SK-N-SH (cell line): ENCODE results near the gene MYO1D. TPM values are rescaled to one million over a fixed set of nuclear protein-coding genes. Genes with fewer than 3 reads are reported as not detected.
A peak's percentile ranks its signal among the peaks of the same experiment; 100 is the strongest.

Experiments
- CTCF ChIA-PET: fragments of 300-600, 350-600 bp; formaldehyde crosslinking; extraction: SDS; loops from one replicate; lab custom pipeline; 2021; lab: Yijun Ruan, JAX
- POLR2A ChIA-PET: fragments of 350-600 bp; sonication (Branson Sonifier 250); formaldehyde crosslinking; extraction: SDS; loops from one replicate; lab custom pipeline; 2020; ENCODE audit warnings: antibody characterized with exemption, inconsistent platforms; lab: Yijun Ruan, JAX
- DNase-seq: peaks from one replicate; pipeline ENCODE4 v3.0.0; 2012
- H2AFZ ChIP-seq: fragments of 200-600 bp; sonication (generic); 2 replicates; pipeline ENCODE4 v1.8.1; 2016; ENCODE audit warnings: antibody characterized with exemption, mild to moderate bottlenecking, low read depth
- H3F3A ChIP-seq: fragments of 200-600 bp; sonication (generic); replicated peaks from 2 replicates; pipeline ENCODE3; 2016; ENCODE audit warnings: antibody characterized with exemption, mild to moderate bottlenecking; ENCODE audit not compliant: insufficient read depth
- H3K27ac ChIP-seq, 2 experiments: fragments of 200-500 bp in 1 of 2; fragments of 200-600 bp in 1 of 2; sonication (Bioruptor generic) in 1 of 2; sonication (generic), shearing (Covaris generic) in 1 of 2; 2 replicates each; pipeline versions ENCODE4 v1.5.1 to v1.6.1; 2014 to 2016; ENCODE audit warnings: low read depth in 2 of 2, inconsistent platforms in 1 of 2, low read length in 1 of 2, mild to moderate bottlenecking in 1 of 2, mixed read lengths in 1 of 2
- H3K27me3 ChIP-seq: fragments of 200-600 bp; sonication (generic), shearing (Covaris generic); 2 replicates; pipeline ENCODE4 v1.6.1; 2016; ENCODE audit warnings: mixed run types; ENCODE audit not compliant: insufficient read depth
- H3K36me3 ChIP-seq, 2 experiments: fragments of 200-500 bp in 1 of 2; fragments of 200-600 bp in 1 of 2; sonication (Bioruptor generic) in 1 of 2; sonication (generic) in 1 of 2; replicated peaks in 1 of 2; 2 replicates each; pipeline versions ENCODE3 to v1.5.1; 2014 to 2016; ENCODE audit warnings: low read length in 1 of 2, mild to moderate bottlenecking in 1 of 2; ENCODE audit not compliant: insufficient read depth in 2 of 2, control insufficient read depth in 1 of 2
- H3K4me1 ChIP-seq, 2 experiments: fragments of 200-500 bp in 1 of 2; fragments of 200-600 bp in 1 of 2; sonication (Bioruptor generic) in 1 of 2; sonication (generic), shearing (Covaris generic) in 1 of 2; 2 replicates each; pipeline versions ENCODE4 v1.5.1 to v1.6.1; 2014 to 2016; ENCODE audit warnings: low read depth in 1 of 2, low read length in 1 of 2, mixed run types in 1 of 2; ENCODE audit not compliant: insufficient read depth in 2 of 2, control insufficient read depth in 1 of 2
- H3K4me2 ChIP-seq: fragments of 200-600 bp; sonication (generic), shearing (Covaris generic); 2 replicates; pipeline ENCODE4 v1.6.1; 2017; ENCODE audit warnings: mixed run types
- H3K4me3 ChIP-seq, 2 experiments: fragments of 200-500 bp in 1 of 2; fragments of 200-600 bp in 1 of 2; sonication (Bioruptor generic) in 1 of 2; sonication (generic), shearing (Covaris generic) in 1 of 2; 2 replicates each; pipeline versions ENCODE4 v1.5.1 to v1.8.1; 2014 to 2016; ENCODE audit warnings: low read depth in 2 of 2, inconsistent platforms in 1 of 2, low read length in 1 of 2, mild to moderate bottlenecking in 1 of 2, mixed read lengths in 1 of 2, moderate library complexity in 1 of 2
- H3K79me2 ChIP-seq: fragments of 200-600 bp; sonication (generic); 2 replicates; pipeline ENCODE4 v1.8.1; 2017; ENCODE audit warnings: mild to moderate bottlenecking; ENCODE audit not compliant: insufficient read depth
- H3K9ac ChIP-seq: fragments of 200-600 bp; sonication (generic); 2 replicates; pipeline ENCODE4 v1.6.1; 2017; ENCODE audit warnings: mixed run types
- H3K9me2 ChIP-seq: fragments of 200-600 bp; sonication (generic); 2 replicates; pipeline ENCODE4 v1.6.1; 2017; ENCODE audit warnings: mixed run types
- H3K9me3 ChIP-seq: fragments of 200-600 bp; sonication (generic); 2 replicates; pipeline ENCODE4 v1.6.1; 2017; ENCODE audit warnings: mixed run types, mild to moderate bottlenecking, moderate library complexity
- H4K20me1 ChIP-seq: fragments of 200-600 bp; sonication (generic); 2 replicates; pipeline ENCODE4 v1.6.1; 2017; ENCODE audit warnings: mild to moderate bottlenecking, mixed run types; ENCODE audit not compliant: insufficient read depth
- ELF1 ChIP-seq: IDR thresholded peaks from 2 replicates; pipeline ENCODE4 v1.4.0; 2012
- EP300 ChIP-seq, 2 experiments: IDR thresholded peaks; 2 replicates each; pipeline versions ENCODE4 v1.4.0 to v1.6.1; 2012; ENCODE audit warnings: borderline replicate concordance in 1 of 2, low read depth in 1 of 2, low read length in 1 of 2
- FOSL2 ChIP-seq: IDR thresholded peaks from 2 replicates; pipeline ENCODE4 v1.4.0; 2012; ENCODE audit warnings: low read depth, mild to moderate bottlenecking, moderate library complexity, borderline replicate concordance
- FOXJ3 ChIP-seq: sonication (generic); formaldehyde crosslinking; IDR thresholded peaks from 2 replicates; pipeline ENCODE4 v1.5.1; 2020; ENCODE audit warnings: mild to moderate bottlenecking, missing genetic modification reagents
- GABPA ChIP-seq: IDR thresholded peaks from 2 replicates; pipeline ENCODE4 v1.4.0; 2012; ENCODE audit warnings: low read depth, mild to moderate bottlenecking
- JUND ChIP-seq: IDR thresholded peaks from 2 replicates; pipeline ENCODE4 v1.4.0; 2012
- NFIC ChIP-seq: IDR thresholded peaks from 2 replicates; pipeline ENCODE4 v1.4.0; 2012; ENCODE audit warnings: borderline replicate concordance
- POLR2AphosphoS5 ChIP-seq: IDR thresholded peaks from 2 replicates; pipeline ENCODE4 v1.6.1; 2012; ENCODE audit warnings: low read depth, low read length
- RAD21 ChIP-seq: IDR thresholded peaks from 2 replicates; pipeline ENCODE4 v1.6.1; 2012; ENCODE audit warnings: mild to moderate bottlenecking, low read length
- RFX5 ChIP-seq: IDR thresholded peaks from 2 replicates; pipeline ENCODE4 v1.6.1; 2012; ENCODE audit warnings: mild to moderate bottlenecking, improper control_type of control experiment, low read length
- RXRA ChIP-seq: IDR thresholded peaks from 2 replicates; pipeline ENCODE4 v1.4.0; 2012; ENCODE audit warnings: low read depth, mild to moderate bottlenecking, borderline replicate concordance
- SIN3A ChIP-seq: IDR thresholded peaks from 2 replicates; pipeline ENCODE4 v1.6.1; 2012; ENCODE audit warnings: low read depth, mild to moderate bottlenecking, low read length, moderate library complexity, borderline replicate concordance
- TCF12 ChIP-seq: IDR thresholded peaks from 2 replicates; pipeline ENCODE4 v1.4.0; 2012
- YY1 ChIP-seq: IDR thresholded peaks from 2 replicates; pipeline ENCODE4 v1.4.0; 2012; ENCODE audit warnings: low read depth, mild to moderate bottlenecking
- WGBS: methylation state at CpG from one replicate; pipeline ENCODE4 v1.1.6; 2017; ENCODE audit warnings: low lambda C conversion rate; 5-methylcytosine and 5-hydroxymethylcytosine counted together
- polyA plus RNA-seq, 3 experiments: library from polyadenylated mRNA; depleted of rRNA; stranded (reverse); fragments of >200 nt; gene quantifications; 2 replicates each; pipeline ENCODE4 v1.2.3, GENCODE V29; 2012
- TF ChIP-seq, protein P1 (sequence below): fragments of 200-600 bp; sonication (generic); IDR thresholded peaks from 2 replicates; pipeline ENCODE4 v1.6.1; 2017; ENCODE audit warnings: antibody characterized with exemption, mild to moderate bottlenecking, moderate library complexity
- TF ChIP-seq, protein P2 (sequence below): fragments of 150-350 bp; IDR thresholded peaks from 2 replicates; pipeline ENCODE4 v1.6.1; 2016; ENCODE audit warnings: mild to moderate bottlenecking, low read depth, low read length
- TF ChIP-seq, protein P3 (sequence below): IDR thresholded peaks from 2 replicates; pipeline ENCODE4; 2012

The MYO1D gene
- polyA plus RNA-seq, 1 of the 3 experiments (the other 2 are of a cell fraction), result 20.4 TPM

DNA sequence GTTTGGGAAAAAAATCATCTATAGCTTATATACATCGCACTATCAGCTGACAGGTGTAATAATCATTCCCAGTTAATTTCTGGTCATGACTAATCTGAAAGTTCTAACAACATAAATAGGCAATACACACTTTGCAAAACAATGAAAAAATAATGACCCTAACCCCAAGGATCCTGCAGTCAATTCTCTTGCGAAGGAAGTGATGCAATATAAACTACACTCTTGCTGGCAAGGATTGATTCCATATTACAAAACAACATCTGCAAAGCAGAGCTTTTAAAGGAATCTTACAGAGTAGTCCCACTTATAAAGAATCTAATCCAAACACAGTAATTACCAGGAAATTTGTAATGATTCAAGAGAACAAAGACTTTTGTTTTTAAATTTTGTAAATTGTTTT, 73.4 kb downstream of the MYO1D start:
- POLR2A ChIA-PET, result no interaction called here
- DNase-seq, result no peak
- H3K4me1 ChIP-seq, result peaks cover 0 to 44% of the 10 kb centered on the region in 2 experiments; a peak in 3 of 4 replicates
- 93% methylated on average over 2 of the region's 2 CpGs for WGBS
- no peak overlapping the region for H3K4me3 ChIP-seq
- TF ChIP-seq, protein P1, sequence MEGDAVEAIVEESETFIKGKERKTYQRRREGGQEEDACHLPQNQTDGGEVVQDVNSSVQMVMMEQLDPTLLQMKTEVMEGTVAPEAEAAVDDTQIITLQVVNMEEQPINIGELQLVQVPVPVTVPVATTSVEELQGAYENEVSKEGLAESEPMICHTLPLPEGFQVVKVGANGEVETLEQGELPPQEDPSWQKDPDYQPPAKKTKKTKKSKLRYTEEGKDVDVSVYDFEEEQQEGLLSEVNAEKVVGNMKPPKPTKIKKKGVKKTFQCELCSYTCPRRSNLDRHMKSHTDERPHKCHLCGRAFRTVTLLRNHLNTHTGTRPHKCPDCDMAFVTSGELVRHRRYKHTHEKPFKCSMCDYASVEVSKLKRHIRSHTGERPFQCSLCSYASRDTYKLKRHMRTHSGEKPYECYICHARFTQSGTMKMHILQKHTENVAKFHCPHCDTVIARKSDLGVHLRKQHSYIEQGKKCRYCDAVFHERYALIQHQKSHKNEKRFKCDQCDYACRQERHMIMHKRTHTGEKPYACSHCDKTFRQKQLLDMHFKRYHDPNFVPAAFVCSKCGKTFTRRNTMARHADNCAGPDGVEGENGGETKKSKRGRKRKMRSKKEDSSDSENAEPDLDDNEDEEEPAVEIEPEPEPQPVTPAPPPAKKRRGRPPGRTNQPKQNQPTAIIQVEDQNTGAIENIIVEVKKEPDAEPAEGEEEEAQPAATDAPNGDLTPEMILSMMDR, result no peak
- TF ChIP-seq GABPA (no peak), YY1 (no peak), RXRA (no peak), RFX5 (no peak)
- TF ChIP-seq, protein P2, sequence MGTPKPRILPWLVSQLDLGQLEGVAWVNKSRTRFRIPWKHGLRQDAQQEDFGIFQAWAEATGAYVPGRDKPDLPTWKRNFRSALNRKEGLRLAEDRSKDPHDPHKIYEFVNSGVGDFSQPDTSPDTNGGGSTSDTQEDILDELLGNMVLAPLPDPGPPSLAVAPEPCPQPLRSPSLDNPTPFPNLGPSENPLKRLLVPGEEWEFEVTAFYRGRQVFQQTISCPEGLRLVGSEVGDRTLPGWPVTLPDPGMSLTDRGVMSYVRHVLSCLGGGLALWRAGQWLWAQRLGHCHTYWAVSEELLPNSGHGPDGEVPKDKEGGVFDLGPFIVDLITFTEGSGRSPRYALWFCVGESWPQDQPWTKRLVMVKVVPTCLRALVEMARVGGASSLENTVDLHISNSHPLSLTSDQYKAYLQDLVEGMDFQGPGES, result no peak
- TF ChIP-seq, protein P3, sequence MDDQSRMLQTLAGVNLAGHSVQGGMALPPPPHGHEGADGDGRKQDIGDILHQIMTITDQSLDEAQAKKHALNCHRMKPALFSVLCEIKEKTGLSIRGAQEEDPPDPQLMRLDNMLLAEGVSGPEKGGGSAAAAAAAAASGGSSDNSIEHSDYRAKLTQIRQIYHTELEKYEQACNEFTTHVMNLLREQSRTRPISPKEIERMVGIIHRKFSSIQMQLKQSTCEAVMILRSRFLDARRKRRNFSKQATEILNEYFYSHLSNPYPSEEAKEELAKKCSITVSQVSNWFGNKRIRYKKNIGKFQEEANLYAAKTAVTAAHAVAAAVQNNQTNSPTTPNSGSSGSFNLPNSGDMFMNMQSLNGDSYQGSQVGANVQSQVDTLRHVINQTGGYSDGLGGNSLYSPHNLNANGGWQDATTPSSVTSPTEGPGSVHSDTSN, result no peak
- H3K79me2 ChIP-seq, result no peaks in the 10 kb centered on the region; the same call in 1 of the 2 replicates
- H3K9me3 ChIP-seq, result no peaks in the 10 kb centered on the region
- peaks cover 26% of the 10 kb centered on the region for H3F3A ChIP-seq
- no peaks in the 10 kb centered on the region for H3K9me2 ChIP-seq
- H3K36me3 ChIP-seq, result no peaks in the 10 kb centered on the region
- H3K4me2 ChIP-seq, result no peak overlapping the region
- peak overlapping the region in 1 of 2 experiments; percentile 73; a peak in 2 of 4 replicates for H3K27ac ChIP-seq
- no peak overlapping the region for H3K9ac ChIP-seq
- H3K27me3 ChIP-seq, result no peaks in the 10 kb centered on the region
- no peak overlapping the region for H2AFZ ChIP-seq
- CTCF ChIA-PET, result interaction anchor here (0.7 to 2.9 kb wide), 4 partner anchors 10 to 74 kb away, joined by 3 to 15 read pairs (median 3); no protein-coding TSS in a partner anchor
- H4K20me1 ChIP-seq, result no peaks in the 10 kb centered on the region

DNA sequence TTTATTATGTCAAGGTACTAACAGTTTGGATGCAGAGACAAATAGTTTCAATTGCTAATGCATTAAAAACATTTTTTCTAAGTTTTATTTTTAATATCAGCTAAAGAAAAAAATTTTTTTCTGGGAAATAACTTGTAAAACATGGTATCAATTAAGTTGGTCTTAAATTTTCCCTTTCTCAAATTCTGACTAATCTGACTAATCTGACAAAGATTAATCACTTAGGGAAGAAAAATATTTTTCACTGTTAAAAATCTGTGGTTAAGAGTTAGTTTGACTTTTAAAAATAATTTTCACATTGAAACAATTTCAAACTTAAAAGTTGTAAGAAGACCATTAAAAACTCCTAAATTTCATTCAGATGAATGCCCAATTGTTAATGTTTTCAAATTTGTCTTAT, 74.6 kb downstream of the MYO1D start:
- ChIA-PET POLR2A (no interaction called here), CTCF (interaction anchor here (2.2 to 2.9 kb wide), 2 partner anchors 19 to 74 kb away, joined by 8 to 15 read pairs; partner anchors contain the start of gene MYO1D)

More for the DNA sequence above, 74.6 kb downstream of the MYO1D start:
- DNase-seq, result no peak
- H3K4me1 ChIP-seq, result peaks cover 0 to 44% of the 10 kb centered on the region in 2 experiments; a peak in 3 of 4 replicates
- peak overlapping the region; percentile 73 to 79; a peak in 3 of 4 replicates for H3K27ac ChIP-seq
- H4K20me1 ChIP-seq, result no peaks in the 10 kb centered on the region
- TF ChIP-seq FOXJ3 (CRISPR knock-in tag) (no peak), SIN3A (no peak), FOSL2 (peak; percentile 31; the same call in 1 of the 2 replicates), GABPA (no peak), TCF12 (peak; percentile 80), RAD21 (no peak), NFIC (no peak), RXRA (0 out of 2 replicates have a peak, but pooled peaks have one; percentile 21), EP300 (IDR thresholded peaks at IDR 0.05; ENCODE audit: borderline replicate concordance in 1 of 2, low read depth in 1 of 2, low read length in 1 of 2) (peak in 1 of 2 experiments; percentile 31; a peak in 1 of 4 replicates), ELF1 (no peak), POLR2AphosphoS5 (no peak), JUND (peak; percentile 48)
- TF ChIP-seq, protein P3, result peak; percentile 70; the same call in 1 of the 2 replicates
- H3K79me2 ChIP-seq, result no peaks in the 10 kb centered on the region
- H3K36me3 ChIP-seq, result no peaks in the 10 kb centered on the region
- no peak overlapping the region for H3K4me3 ChIP-seq
- peaks cover 26% of the 10 kb centered on the region for H3F3A ChIP-seq
- H3K9me3 ChIP-seq, result no peaks in the 10 kb centered on the region
- no peak overlapping the region for H2AFZ ChIP-seq
- no peak overlapping the region for H3K9ac ChIP-seq
- H3K27me3 ChIP-seq, result no peaks in the 10 kb centered on the region
- H3K9me2 ChIP-seq, result no peaks in the 10 kb centered on the region
- H3K4me2 ChIP-seq, result no peak overlapping the region; the same call in 1 of the 2 replicates
